HG02885 (cell line): ENCODE measurements around the gene ARMC9.

Source experiments
- ATAC-seq: cut with Tn5 transposase; IDR thresholded peaks from one replicate; pipeline ENCODE4 v1.9.1; 2021; ENCODE audit warnings: mild to moderate bottlenecking; ENCODE audit not compliant: unreplicated experiment, poor library complexity

Gene ARMC9

GRCh38 chr2:231305221-231305620 is 106.8 kb downstream of the ARMC9 start:
- no peak for ATAC-seq

GRCh38 chr2:231306791-231307393 is 108.5 kb downstream of the ARMC9 start:
- no peak for ATAC-seq

DNA sequence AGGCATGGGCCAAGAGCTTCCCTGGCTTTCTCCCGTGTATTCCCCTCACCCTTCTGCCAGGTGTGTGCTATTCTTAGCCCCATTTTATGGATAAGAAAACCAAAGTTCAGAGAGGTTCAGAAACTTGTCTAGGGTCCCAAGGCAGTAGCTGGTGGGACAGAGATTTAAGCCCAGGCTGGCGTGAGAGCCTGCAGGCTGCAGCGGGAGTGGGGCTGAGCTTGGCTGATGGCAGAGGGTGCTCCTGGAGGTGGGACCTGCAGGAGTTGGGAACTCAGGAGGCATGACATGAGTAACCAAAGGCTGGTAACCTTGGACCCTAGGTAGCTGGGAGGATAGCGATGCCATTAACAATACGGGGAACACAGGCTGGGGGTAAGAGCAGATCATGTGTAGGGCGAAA is 109.8 kb downstream of the ARMC9 start:
- no peak for ATAC-seq

DNA sequence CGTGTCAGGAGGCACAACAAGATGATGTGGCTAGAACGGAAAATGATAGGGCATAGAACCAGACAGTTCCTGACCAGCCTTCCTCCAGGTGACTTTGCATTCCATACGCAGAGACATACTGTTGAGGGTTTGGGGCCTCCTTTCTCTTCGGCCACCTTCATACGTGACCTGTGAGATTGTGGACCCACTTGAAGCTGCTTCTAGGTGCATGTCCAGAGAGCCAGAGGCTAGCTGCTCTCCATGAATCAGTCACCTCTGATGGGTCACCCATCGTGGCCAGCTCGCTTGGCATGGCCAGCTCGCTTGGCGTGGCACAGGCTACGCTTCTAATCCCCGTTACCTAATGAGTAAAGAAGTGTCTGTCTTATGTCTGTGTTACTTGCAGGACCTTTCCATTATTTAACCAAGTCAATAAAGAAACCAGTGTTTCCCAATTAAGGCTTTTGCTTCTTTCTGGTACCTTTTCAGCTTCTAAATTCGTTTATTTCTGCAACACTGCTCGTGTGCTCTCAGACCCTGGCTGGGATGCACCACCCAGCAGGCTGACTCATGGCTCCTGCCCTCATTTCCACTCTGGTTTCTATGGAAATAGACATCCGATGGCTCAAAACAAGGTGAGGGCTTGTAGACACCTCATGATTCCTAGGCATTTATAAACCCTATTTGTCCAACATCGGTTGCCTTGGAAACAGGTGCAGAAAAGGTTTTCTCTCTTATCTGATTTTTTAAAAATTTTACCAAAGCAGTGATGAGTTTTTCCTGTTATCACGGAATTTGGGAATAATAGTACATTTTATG is 110.4 kb downstream of the ARMC9 start:
- no peak for ATAC-seq

- no peak for ATAC-seq
These were observed 113.6 kb downstream of the ARMC9 start for GRCh38 chr2:231312066-231312465.

GRCh38 chr2:231315896-231316295 is 117.5 kb downstream of the ARMC9 start:
- ATAC-seq = no peak

GRCh38 chr2:231317579-231317978 is 119.1 kb downstream of the ARMC9 start:
- no peak for ATAC-seq

- no peak for ATAC-seq
These were observed 120.0 kb downstream of the ARMC9 start for GRCh38 chr2:231318436-231318835.

GRCh38 chr2:231318954-231319353 is 120.5 kb downstream of the ARMC9 start:
- no peak for ATAC-seq

GRCh38 chr2:231319867-231320266 is 121.4 kb downstream of the ARMC9 start:
- no peak for ATAC-seq

DNA sequence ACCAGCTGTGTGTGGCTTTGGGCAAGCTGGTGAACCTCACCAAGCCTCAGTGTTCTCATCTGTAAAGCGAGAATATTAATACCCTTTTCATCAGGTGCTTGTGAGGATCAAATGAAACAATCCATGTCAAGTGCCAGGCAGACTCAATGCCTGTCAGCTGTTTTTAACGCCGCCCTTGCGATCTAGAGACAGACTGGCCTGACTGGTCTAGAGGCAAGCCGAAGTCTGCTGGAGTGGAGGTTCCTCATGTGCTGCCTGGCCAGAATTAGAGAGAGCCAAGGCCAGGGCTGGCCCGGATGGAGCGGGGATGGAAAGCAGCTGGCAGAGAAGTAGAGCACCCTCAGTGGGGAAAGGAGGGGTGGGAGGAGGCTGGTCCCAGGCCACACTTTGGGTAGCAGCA is 122.6 kb downstream of the ARMC9 start:
- ATAC-seq = no peak

DNA sequence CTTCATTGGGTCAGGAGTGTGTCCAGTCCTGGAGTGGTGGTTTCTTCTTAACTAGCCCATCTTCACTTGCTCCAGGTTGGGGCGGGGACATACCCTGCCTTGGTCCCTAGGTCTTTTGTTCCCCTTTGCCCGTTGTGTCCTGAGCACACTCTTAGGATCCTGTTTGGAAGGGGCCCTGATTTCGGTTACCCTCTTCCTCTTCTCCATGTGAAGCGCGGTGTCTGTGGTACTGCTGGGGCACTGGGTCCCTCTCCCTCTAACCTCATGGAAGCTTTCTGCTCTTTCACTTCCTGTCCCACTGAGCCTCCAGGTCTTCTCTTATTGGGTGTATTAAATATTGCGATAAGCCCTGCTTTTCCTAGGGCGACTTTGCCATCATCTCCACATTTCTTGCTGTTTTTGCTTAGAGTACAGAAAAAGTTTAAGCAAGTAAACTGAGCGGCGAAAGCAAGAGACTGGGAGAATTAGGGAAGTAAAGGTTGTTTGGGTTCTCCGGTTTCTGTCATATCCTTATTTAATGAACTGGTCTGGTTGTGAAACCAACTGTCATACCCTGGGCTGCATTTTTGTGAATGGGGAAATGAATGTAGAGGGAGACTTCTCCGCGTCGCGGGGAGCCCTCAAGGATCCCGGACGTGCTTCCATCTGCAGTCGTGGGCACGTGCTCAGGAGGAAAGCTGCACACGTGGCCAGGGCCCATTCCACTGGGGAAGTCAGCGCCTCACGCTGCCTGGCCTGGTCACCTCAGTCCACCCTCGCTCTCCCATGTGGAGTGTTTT is 123.3 kb downstream of the ARMC9 start:
- ATAC-seq = no peak

- no peak for ATAC-seq
These were observed 124.9 kb downstream of the ARMC9 start for GRCh38 chr2:231323316-231323715.

- ATAC-seq = no peak
These were observed 127.4 kb downstream of the ARMC9 start for GRCh38 chr2:231325826-231326225.

DNA sequence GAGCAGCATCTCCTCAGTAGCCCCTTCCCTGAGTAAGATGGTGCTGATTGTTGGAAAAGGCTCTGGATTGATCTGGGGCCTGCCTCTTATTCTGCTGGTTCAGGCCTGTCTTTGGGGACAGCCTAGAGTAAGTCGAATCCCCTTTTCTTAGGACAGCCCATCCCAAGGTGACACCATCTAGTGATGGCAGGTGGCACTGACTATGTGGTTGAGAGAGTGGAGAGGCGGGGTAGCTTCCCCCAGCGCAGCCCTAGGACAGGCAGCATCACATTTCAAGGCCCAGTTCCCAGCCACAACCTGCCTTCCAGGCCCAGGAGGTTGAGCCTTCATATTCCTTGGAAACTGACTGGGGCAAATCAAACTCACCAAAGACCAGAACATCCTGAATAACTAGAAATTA is 128.0 kb downstream of the ARMC9 start:
- no peak for ATAC-seq

DNA sequence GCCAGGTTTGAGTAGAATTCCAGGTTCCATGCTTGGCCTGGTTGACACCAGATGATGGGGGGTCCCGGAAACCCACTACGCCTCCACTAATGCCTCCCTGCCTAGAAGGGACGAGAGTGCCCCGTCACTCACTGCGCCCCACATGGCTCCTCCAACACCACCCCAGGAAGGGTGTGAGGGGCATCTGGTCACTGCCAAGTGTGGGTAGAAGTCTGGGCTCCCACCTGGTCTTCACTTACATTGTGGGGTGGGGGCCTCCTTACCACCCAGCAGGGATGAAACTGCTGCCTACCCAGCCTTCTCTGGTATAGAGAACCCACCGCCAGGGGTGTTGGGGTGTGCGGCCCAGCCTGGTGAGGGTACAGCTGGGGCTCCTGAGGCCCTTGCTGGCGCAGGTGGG is 131.9 kb downstream of the ARMC9 start:
- no peak for ATAC-seq

- no peak for ATAC-seq
These were observed 133.1 kb downstream of the ARMC9 start for GRCh38 chr2:231331533-231331932.

DNA sequence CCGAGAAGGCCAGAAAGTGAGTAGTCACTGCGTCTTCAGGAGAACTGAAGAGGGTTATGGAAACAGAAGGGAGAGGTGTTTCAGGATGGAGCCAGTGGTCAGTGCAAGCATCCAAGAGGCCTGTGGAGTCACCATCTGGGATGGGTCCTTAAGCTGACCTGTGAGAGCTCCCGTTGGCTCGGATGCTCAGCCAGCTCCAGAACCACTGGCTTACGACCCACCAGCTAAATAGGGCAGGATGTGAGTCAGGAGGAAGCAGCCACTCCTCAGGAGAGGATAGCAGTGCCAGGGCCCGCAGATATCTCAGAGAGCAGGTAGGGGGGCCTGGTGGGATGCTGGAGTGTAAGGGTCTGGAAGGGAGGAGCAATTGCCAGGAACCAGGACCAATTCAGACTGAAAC is 134.0 kb downstream of the ARMC9 start:
- ATAC-seq = no peak

DNA sequence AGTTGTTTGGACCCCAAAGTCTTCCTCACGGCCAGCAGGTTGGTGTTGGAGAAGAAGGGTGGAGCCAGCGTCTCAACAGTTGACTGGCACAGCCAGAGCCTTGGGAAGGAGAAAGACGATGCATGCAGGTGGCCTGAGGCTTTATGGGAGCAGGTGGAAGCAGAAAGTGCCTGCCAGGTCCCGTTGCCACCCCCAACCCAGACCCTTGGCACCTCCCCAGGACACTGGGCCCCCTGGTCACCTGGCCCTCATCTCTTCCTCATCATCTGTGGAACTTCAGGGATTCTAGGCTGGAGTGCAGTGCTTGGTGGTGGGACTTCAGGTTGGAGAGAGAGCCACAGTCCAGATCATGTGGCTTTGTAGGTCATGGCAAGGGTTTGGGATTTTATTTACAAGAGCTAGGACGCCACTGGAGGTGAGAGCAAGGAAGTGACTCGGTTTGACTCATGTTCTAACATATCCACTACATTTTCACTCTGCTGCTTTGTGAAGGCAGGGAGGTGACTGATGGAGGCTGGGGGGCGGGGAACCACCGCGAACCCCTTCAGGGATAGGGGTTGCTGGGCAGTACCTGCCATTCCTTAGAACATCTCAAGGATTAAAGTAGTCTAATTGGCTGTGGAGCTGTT is 134.6 kb downstream of the ARMC9 start:
- no peak for ATAC-seq

- ATAC-seq = no peak
These were observed 135.9 kb downstream of the ARMC9 start for GRCh38 chr2:231334179-231334930.
